H1 (cell line): ENCODE results near the gene BBIP1. TPM values are rescaled to one million over a fixed set of nuclear protein-coding genes. Genes with fewer than 3 reads are reported as not detected.

Experiments used
- CTCF ChIA-PET: fragments of 300-600 bp; sonication (Branson Sonifier 250); formaldehyde crosslinking; loops from one replicate; lab custom pipeline; 2021; ENCODE audit not compliant: partially characterized antibody; lab: Charles Lee
- POLR2A ChIA-PET: fragments of 300-600 bp; sonication (Branson Sonifier 250); formaldehyde crosslinking; loops from one replicate; lab custom pipeline; 2021; ENCODE audit warnings: inconsistent platforms; ENCODE audit not compliant: partially characterized antibody; lab: Charles Lee
- DNase-seq, 2 experiments: peaks; one replicate each; pipeline versions ENCODE4 v3.0.0 to v3.0.0-alpha.2; 2010 to 2022; ENCODE audit warnings: low spot score in 2 of 2, low read depth in 1 of 2, mixed read lengths in 1 of 2
- FAIRE-seq: peaks from 2 replicates; lab custom pipeline; 2011; peaks lifted over from hg19 to GRCh38; lab: Jason Lieb, UNC
- H2AFZ ChIP-seq: 2 replicates; pipeline ENCODE4 v1.8.1; 2012; ENCODE audit warnings: low read length, inconsistent platforms
- H2AK5ac ChIP-seq: 2 replicates; pipeline ENCODE4 v1.6.1; 2013; ENCODE audit warnings: low read depth, low read length
- H2BK120ac ChIP-seq: replicated peaks from 2 replicates; pipeline ENCODE3; 2013; ENCODE audit warnings: low read depth, low read length, inconsistent platforms
- H2BK12ac ChIP-seq: 2 replicates; pipeline ENCODE4 v1.6.1; 2013; ENCODE audit warnings: low read depth, low read length
- H2BK15ac ChIP-seq: 2 replicates; pipeline ENCODE4 v1.6.1; 2013; ENCODE audit warnings: low read length
- H2BK20ac ChIP-seq: 2 replicates; pipeline ENCODE4 v1.6.1; 2013; ENCODE audit warnings: low read length
- H2BK5ac ChIP-seq: 2 replicates; pipeline ENCODE4 v1.6.1; 2013; ENCODE audit warnings: low read depth, low read length
- H3K14ac ChIP-seq: 2 replicates; pipeline ENCODE4 v1.6.1; 2013; ENCODE audit warnings: inconsistent platforms; ENCODE audit not compliant: insufficient read length
- H3K18ac ChIP-seq: 2 replicates; pipeline ENCODE4 v1.6.1; 2013; ENCODE audit warnings: low read length; ENCODE audit errors: extremely low read depth
- H3K23ac ChIP-seq: 2 replicates; pipeline ENCODE4 v1.6.1; 2013; ENCODE audit warnings: inconsistent platforms; ENCODE audit not compliant: insufficient read length
- H3K23me2 ChIP-seq: 2 replicates; pipeline ENCODE4 v1.6.1; 2013; ENCODE audit warnings: low read depth, low read length
- H3K27ac ChIP-seq: 2 replicates; pipeline ENCODE4 v1.6.1; 2011; ENCODE audit warnings: low read depth, low read length, inconsistent platforms
- H3K27me3 ChIP-seq, 4 experiments: replicated peaks in 1 of 4; 1 replicate in 1 of 4; 2 replicates in 3 of 4; pipeline versions ENCODE4 v1.6.1 to v1.8.1; 2011 to 2013; ENCODE audit warnings: low read length in 3 of 4, mild to moderate bottlenecking in 3 of 4, inconsistent platforms in 2 of 4, mixed read lengths in 2 of 4, moderate library complexity in 1 of 4; ENCODE audit not compliant: control insufficient read depth in 3 of 4, insufficient read depth in 3 of 4; ENCODE audit errors: extremely low read depth in 1 of 4
- H3K36me3 ChIP-seq, 4 experiments: 2 replicates each; pipeline versions ENCODE4 v1.6.1 to v1.8.1; 2011 to 2013; ENCODE audit warnings: mild to moderate bottlenecking in 4 of 4, low read length in 3 of 4, moderate library complexity in 2 of 4, control low read depth in 1 of 4, inconsistent platforms in 1 of 4; ENCODE audit not compliant: insufficient read depth in 4 of 4, control insufficient read depth in 2 of 4
- H3K4ac ChIP-seq: replicated peaks from 2 replicates; pipeline ENCODE3; 2013; ENCODE audit warnings: low read length, low read depth, mixed read lengths, inconsistent platforms; ENCODE audit not compliant: insufficient read length
- H3K4me1 ChIP-seq, 4 experiments: replicated peaks in 1 of 4; 1 replicate in 1 of 4; 2 replicates in 3 of 4; pipeline versions ENCODE4 v1.6.1 to v1.8.1; 2011 to 2013; ENCODE audit warnings: low read length in 3 of 4, inconsistent platforms in 2 of 4, mixed read lengths in 1 of 4; ENCODE audit not compliant: insufficient read depth in 4 of 4, control insufficient read depth in 3 of 4
- H3K4me2 ChIP-seq, 2 experiments: 2 replicates each; pipeline versions ENCODE4 v1.6.1 to v1.8.1; 2011 to 2013; ENCODE audit warnings: low read depth in 2 of 2, low read length in 2 of 2, control low read depth in 1 of 2, inconsistent platforms in 1 of 2, mild to moderate bottlenecking in 1 of 2; ENCODE audit not compliant: insufficient read depth in 1 of 2
- H3K4me3 ChIP-seq, 4 experiments: fragments of 200-600, 300-600 bp in 1 of 4; sonication (generic), shearing (Covaris generic), sonication (Bioruptor Twin) in 1 of 4; 2 replicates each; pipeline versions ENCODE4 v1.5.1 to v1.8.1; 2011 to 2016; ENCODE audit warnings: low read length in 4 of 4, low read depth in 3 of 4, control low read depth in 2 of 4, inconsistent platforms in 2 of 4, mild to moderate bottlenecking in 2 of 4, mixed read lengths in 1 of 4, moderate library complexity in 1 of 4; ENCODE audit not compliant: insufficient read depth in 2 of 4; ENCODE audit errors: extremely low read depth in 1 of 4
- H3K56ac ChIP-seq: replicated peaks from 2 replicates; pipeline ENCODE3; 2013; ENCODE audit warnings: low read depth, mild to moderate bottlenecking, mixed read lengths, low read length, inconsistent platforms; ENCODE audit not compliant: insufficient read length
- H3K79me1 ChIP-seq: 2 replicates; pipeline ENCODE4 v1.6.1; 2013; ENCODE audit warnings: low read depth, low read length, control low read depth
- H3K79me2 ChIP-seq, 2 experiments: 2 replicates each; pipeline versions ENCODE4 v1.6.1 to v1.8.1; 2012 to 2013; ENCODE audit warnings: low read length in 2 of 2, mild to moderate bottlenecking in 2 of 2, inconsistent platforms in 1 of 2; ENCODE audit not compliant: insufficient read depth in 2 of 2, control insufficient read depth in 1 of 2
- H3K9ac ChIP-seq, 4 experiments: replicated peaks in 1 of 4; 1 replicate in 1 of 4; 2 replicates in 3 of 4; pipeline versions ENCODE4 v1.6.1 to v1.8.1; 2011 to 2013; ENCODE audit warnings: low read depth in 3 of 4, low read length in 3 of 4, control low read depth in 2 of 4, mild to moderate bottlenecking in 2 of 4, moderate library complexity in 2 of 4, inconsistent platforms in 1 of 4; ENCODE audit errors: extremely low read depth in 1 of 4
- H3K9me3 ChIP-seq, 2 experiments: 2 replicates each; pipeline versions ENCODE4 v1.6.1 to v1.8.1; 2012 to 2013; ENCODE audit warnings: mild to moderate bottlenecking in 2 of 2, moderate library complexity in 2 of 2, control low read depth in 1 of 2, inconsistent platforms in 1 of 2, low read depth in 1 of 2, low read length in 1 of 2, mixed read lengths in 1 of 2; ENCODE audit not compliant: insufficient read depth in 2 of 2
- H4K20me1 ChIP-seq, 2 experiments: replicated peaks in 1 of 2; 2 replicates each; pipeline versions ENCODE3 to v1.8.1; 2011 to 2013; ENCODE audit warnings: inconsistent platforms in 2 of 2, low read length in 2 of 2, mild to moderate bottlenecking in 1 of 2; ENCODE audit not compliant: insufficient read depth in 2 of 2, control insufficient read depth in 1 of 2
- H4K5ac ChIP-seq: 2 replicates; pipeline ENCODE4 v1.6.1; 2013; ENCODE audit warnings: low read length, low read depth, mixed read lengths, inconsistent platforms; ENCODE audit not compliant: insufficient read length
- H4K8ac ChIP-seq: 2 replicates; pipeline ENCODE4 v1.8.0; 2013; ENCODE audit warnings: mild to moderate bottlenecking, moderate library complexity, low read length, inconsistent platforms; ENCODE audit not compliant: insufficient read depth; ENCODE audit errors: extremely low read depth
- H4K91ac ChIP-seq: replicated peaks from 2 replicates; pipeline ENCODE3; 2013; ENCODE audit warnings: low read length, mixed read lengths, inconsistent platforms; ENCODE audit not compliant: insufficient read length
- CBX8 ChIP-seq: fragments of 300-800, 300-1000 bp; sonication (generic); IDR thresholded peaks from 2 replicates; pipeline ENCODE4 v1.7.1; 2016; ENCODE audit warnings: low read depth, low read length, borderline replicate concordance
- EP300 ChIP-seq, 2 experiments: IDR thresholded peaks; 1 replicate in 1 of 2; 2 replicates in 1 of 2; pipeline ENCODE4 v1.6.1; 2011 to 2012; ENCODE audit warnings: low read depth in 2 of 2, low read length in 2 of 2, mild to moderate bottlenecking in 2 of 2, borderline replicate concordance in 1 of 2, inconsistent platforms in 1 of 2, moderate library complexity in 1 of 2
- EZH2 ChIP-seq: fragments of 200-600 bp; sonication (generic); IDR thresholded peaks from 2 replicates; pipeline ENCODE4 v1.7.1; 2012; ENCODE audit warnings: low read depth, mild to moderate bottlenecking, moderate library complexity, low read length, inconsistent platforms; ENCODE audit not compliant: severe bottlenecking
- SIN3A ChIP-seq, 2 experiments: IDR thresholded peaks in 1 of 2; conservative IDR thresholded peaks in 1 of 2; 2 replicates each; pipeline ENCODE4 v1.6.1; 2011 to 2012; ENCODE audit warnings: low read length in 2 of 2, improper control_type of control experiment in 1 of 2, low read depth in 1 of 2, mild to moderate bottlenecking in 1 of 2
- SP4 ChIP-seq: IDR thresholded peaks from 2 replicates; pipeline ENCODE4 v1.6.1; 2012; ENCODE audit warnings: low read length, inconsistent platforms
- polyA plus RNA-seq, 7 experiments: library from polyadenylated mRNA; depleted of rRNA in 3 of 7; stranded (reverse) in 5 of 7; unstranded in 2 of 7; fragments of >200 nt in 5 of 7; fragments of 200-250 nt in 2 of 7; gene quantifications; 1 replicate in 5 of 7; 2 replicates in 1 of 7; 4 replicates in 1 of 7; pipeline versions ENCODE4 v1.2.1 to v1.2.3, GENCODE V29; 2011 to 2013; ENCODE audit warnings: missing spikeins in 2 of 7, mixed read lengths in 2 of 7
- total RNA-seq: library from RNA; stranded (reverse); fragmentation: NEBNext Ultra II Directional; extraction: Animal tissue kit (Norgen Biotek cat#: 25700); gene quantifications from 2 replicates; pipeline ENCODE4 v1.2.1, GENCODE V29; 2021
- TF ChIP-seq, protein P1 (sequence below): IDR thresholded peaks from 2 replicates; pipeline ENCODE4 v1.6.1; 2012; ENCODE audit warnings: low read length, inconsistent platforms

The BBIP1 gene
- total and polyA plus RNA-seq, 2 of the 8 experiments (the other 6 are each of a cell fraction or from before 2014, with no cell fraction given) = 8.8 to 19.6 TPM

DNA sequence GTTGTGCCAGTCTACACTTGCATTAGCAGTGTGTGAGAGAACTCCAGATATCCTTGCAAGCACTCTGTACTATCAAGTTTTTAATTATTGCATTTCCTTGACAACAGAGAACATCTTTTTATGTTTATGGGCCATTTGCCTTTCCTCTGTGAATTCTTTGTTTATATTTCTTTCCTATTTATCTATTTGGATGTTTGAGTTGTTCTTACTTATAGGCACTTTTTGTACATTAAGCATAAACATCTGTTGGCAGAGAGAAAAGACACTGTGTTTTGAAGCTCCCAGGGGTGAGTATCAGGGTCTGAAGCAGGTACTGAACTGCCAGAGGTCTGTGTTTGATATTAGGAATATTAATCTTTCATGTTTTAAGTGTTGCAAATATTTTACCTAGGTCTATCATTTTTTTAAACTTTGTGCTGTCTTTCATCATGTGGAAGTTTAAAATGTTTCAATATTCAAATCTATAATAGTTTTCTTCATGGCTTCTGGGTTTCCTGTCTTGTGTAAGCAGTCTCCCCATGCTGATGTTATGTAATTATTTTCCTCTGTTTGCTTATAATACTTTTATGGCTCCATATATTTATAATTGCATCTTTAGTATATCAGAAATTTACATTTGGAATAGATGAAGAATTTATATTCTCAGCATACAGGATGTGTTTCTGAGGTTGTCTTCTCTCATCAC is 64.9 kb downstream of the BBIP1 start:
- no peak for DNase-seq
- Histone ChIP-seq H2AK5ac (no peak overlapping the region), H4K91ac (no peak overlapping the region), H3K79me1 (no peaks in the 10 kb centered on the region), H3K4ac (no peak overlapping the region), H2BK120ac (no peak overlapping the region), H3K56ac (no peak overlapping the region), H3K4me3 (no peak overlapping the region), H3K4me2 (no peak overlapping the region), H3K18ac (no peak overlapping the region), H4K5ac (no peak overlapping the region), H4K8ac (no peak overlapping the region)
- no peak for TF ChIP-seq EP300 (IDR thresholded peaks at IDR 0.05; ENCODE audit: borderline replicate concordance in 1 of 2, low read depth in 2 of 2, low read length in 2 of 2)
- TF ChIP-seq, protein P1, sequence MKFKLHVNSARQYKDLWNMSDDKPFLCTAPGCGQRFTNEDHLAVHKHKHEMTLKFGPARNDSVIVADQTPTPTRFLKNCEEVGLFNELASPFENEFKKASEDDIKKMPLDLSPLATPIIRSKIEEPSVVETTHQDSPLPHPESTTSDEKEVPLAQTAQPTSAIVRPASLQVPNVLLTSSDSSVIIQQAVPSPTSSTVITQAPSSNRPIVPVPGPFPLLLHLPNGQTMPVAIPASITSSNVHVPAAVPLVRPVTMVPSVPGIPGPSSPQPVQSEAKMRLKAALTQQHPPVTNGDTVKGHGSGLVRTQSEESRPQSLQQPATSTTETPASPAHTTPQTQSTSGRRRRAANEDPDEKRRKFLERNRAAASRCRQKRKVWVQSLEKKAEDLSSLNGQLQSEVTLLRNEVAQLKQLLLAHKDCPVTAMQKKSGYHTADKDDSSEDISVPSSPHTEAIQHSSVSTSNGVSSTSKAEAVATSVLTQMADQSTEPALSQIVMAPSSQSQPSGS = no peak
- TF ChIP-seq EZH2 = no peak
- TF ChIP-seq SIN3A (conservative IDR thresholded peaks at IDR 0.05 in 1 of 2, IDR thresholded peaks at IDR 0.05 in 1 of 2; ENCODE audit: low read depth in 1 of 2, low read length in 2 of 2) = no peak
- no peak for TF ChIP-seq CBX8
- no peak for TF ChIP-seq SP4
- TF ChIP-seq, all 59 proteins: peak for 0
- Histone ChIP-seq H2BK12ac (no peak overlapping the region), H4K20me1 (no peaks in the 10 kb centered on the region), H3K9me3 (no peaks in the 10 kb centered on the region), H2BK15ac (no peak overlapping the region), H3K27ac (no peak overlapping the region), H3K4me1 (no peaks in the 10 kb centered on the region), H3K14ac (no peak overlapping the region), H2BK5ac (no peak overlapping the region), H2AFZ (no peak overlapping the region), H3K9ac (no peak overlapping the region), H3K36me3 (no peaks in the 10 kb centered on the region), H3K27me3 (no peaks in the 10 kb centered on the region), H3K23ac (no peak overlapping the region), H2BK20ac (no peak overlapping the region), H3K23me2 (no peaks in the 10 kb centered on the region), H3K79me2 (no peaks in the 10 kb centered on the region)
- ChIA-PET POLR2A (no interaction called here), CTCF (interaction anchor here (0.6 to 1.6 kb wide), 5 partner anchors 8 to 50 kb away, joined by 3 to 7 read pairs (median 3); partner anchors contain the start of gene PDCD4)
- FAIRE-seq = no peak
